GM12872 (cell line): ENCODE measurements around the gene PLEKHM3.

Experiments used
- CTCF ChIP-seq: IDR thresholded peaks from 3 replicates; pipeline ENCODE4 v1.5.1; 2011; ENCODE audit warnings: low read depth, mild to moderate bottlenecking, low read length, moderate library complexity; ENCODE audit not compliant: insufficient read depth

Gene PLEKHM3

GRCh38 chr2:208017721-208018120, 7.6 kb downstream of the PLEKHM3 start:
- TF ChIP-seq CTCF: no peak

- no peak for TF ChIP-seq CTCF
These were observed 9.9 kb downstream of the PLEKHM3 start for GRCh38 chr2:208015475-208015874.

- TF ChIP-seq CTCF: no peak
These were observed 11.8 kb downstream of the PLEKHM3 start for GRCh38 chr2:208013285-208014178.

GRCh38 chr2:208012449-208012848, 12.9 kb downstream of the PLEKHM3 start:
- TF ChIP-seq CTCF: no peak

GRCh38 chr2:208010506-208010905, 14.8 kb downstream of the PLEKHM3 start:
- no peak for TF ChIP-seq CTCF

GRCh38 chr2:208006833-208007232, 18.5 kb downstream of the PLEKHM3 start:
- TF ChIP-seq CTCF: no peak

- no peak for TF ChIP-seq CTCF
These were observed 19.0 kb downstream of the PLEKHM3 start for GRCh38 chr2:208006337-208006736.
